Neural progenitor cell (in vitro differentiated cells): ENCODE measurements around the gene ABO. TPM values are rescaled to one million over a fixed set of nuclear protein-coding genes. Genes with fewer than 3 reads are reported as not detected.

Source experiments
- DNase-seq: peaks from one replicate; pipeline ENCODE4 v3.0.0-alpha.2; 2016; ENCODE audit warnings: low spot score
- H2AFZ ChIP-seq: fragments of 200-600 bp; sonication (generic); replicated peaks from 2 replicates; pipeline ENCODE4 v1.6.1; 2016; ENCODE audit warnings: antibody characterized with exemption
- H3F3A ChIP-seq: fragments of 200-600 bp; sonication (generic); 2 replicates; pipeline ENCODE4 v1.6.1; 2016; ENCODE audit warnings: antibody characterized with exemption, low read depth
- H3K27ac ChIP-seq: fragments of 200-600 bp; sonication (generic); 2 replicates; pipeline ENCODE4 v1.5.1; 2016; ENCODE audit warnings: mild to moderate bottlenecking
- H3K27me3 ChIP-seq: fragments of 200-600 bp; sonication (generic); 2 replicates; pipeline ENCODE4 v1.6.1; 2016; ENCODE audit warnings: mild to moderate bottlenecking, moderate library complexity
- H3K36me3 ChIP-seq: fragments of 200-600 bp; sonication (generic); 2 replicates; pipeline ENCODE4 v1.5.1; 2016
- H3K4me1 ChIP-seq: fragments of 200-600 bp; sonication (generic); 2 replicates; pipeline ENCODE4 v1.6.1; 2016; ENCODE audit warnings: mixed run types
- H3K4me2 ChIP-seq: fragments of 200-600 bp; sonication (generic); 2 replicates; pipeline ENCODE4 v1.6.1; 2016
- H3K4me3 ChIP-seq: fragments of 200-600 bp; sonication (generic); 2 replicates; pipeline ENCODE4 v1.5.1; 2016
- H3K79me2 ChIP-seq: fragments of 200-600 bp; sonication (generic); 2 replicates; pipeline ENCODE4 v1.6.1; 2016; ENCODE audit warnings: low read depth
- H3K9ac ChIP-seq: fragments of 200-600 bp; sonication (generic); 2 replicates; pipeline ENCODE4 v1.6.1; 2016
- H3K9me3 ChIP-seq: fragments of 200-600 bp; sonication (generic); 2 replicates; pipeline ENCODE4 v1.5.1; 2016; ENCODE audit warnings: low read depth
- H4K20me1 ChIP-seq: fragments of 200-600 bp; sonication (generic); 2 replicates; pipeline ENCODE4 v1.6.1; 2016; ENCODE audit warnings: low read depth
- H3K27ac Mint-ChIP-seq: 3 replicates; pipeline ENCODE4 v1.8.0; 2021; ENCODE audit warnings: mixed read lengths
- H3K27me3 Mint-ChIP-seq: 2 replicates; pipeline ENCODE4 v1.8.0; 2022; ENCODE audit warnings: low read depth, mild to moderate bottlenecking, inconsistent platforms, moderate library complexity, mixed read lengths; ENCODE audit not compliant: insufficient read depth
- H3K36me3 Mint-ChIP-seq: 3 replicates; pipeline ENCODE4 v1.8.0; 2021; ENCODE audit warnings: mixed read lengths
- H3K4me1 Mint-ChIP-seq: 3 replicates; pipeline ENCODE4 v1.8.0; 2021; ENCODE audit warnings: mixed read lengths
- H3K4me3 Mint-ChIP-seq: 3 replicates; pipeline ENCODE4 v1.8.0; 2021; ENCODE audit warnings: mild to moderate bottlenecking, moderate library complexity, mixed read lengths
- H3K9me3 Mint-ChIP-seq: 3 replicates; pipeline ENCODE4 v1.8.0; 2020; ENCODE audit warnings: mixed read lengths
- EZH2 ChIP-seq: fragments of 200-600 bp; sonication (generic); IDR thresholded peaks from 2 replicates; pipeline ENCODE4 v1.6.1; 2017; ENCODE audit warnings: antibody characterized with exemption, mild to moderate bottlenecking, moderate library complexity
- EZH2phosphoT487 ChIP-seq: fragments of 200-600 bp; sonication (generic); IDR thresholded peaks from 2 replicates; pipeline ENCODE4 v1.6.1; 2017; ENCODE audit warnings: antibody characterized with exemption
- total RNA-seq: library from RNA; depleted of rRNA; stranded (reverse); fragments of >200 nt; gene quantifications from 2 replicates; pipeline ENCODE4 v1.2.3, GENCODE V29; 2015; ENCODE audit warnings: low replicate concordance
- TF ChIP-seq, protein P1 (sequence below): fragments of 200-600 bp; sonication (generic); IDR thresholded peaks from 2 replicates; pipeline ENCODE4 v1.5.1; 2017; ENCODE audit warnings: antibody characterized with exemption, mild to moderate bottlenecking

ABO gene
- total RNA-seq, 1 donor from 2014 or later = not detected

DNA sequence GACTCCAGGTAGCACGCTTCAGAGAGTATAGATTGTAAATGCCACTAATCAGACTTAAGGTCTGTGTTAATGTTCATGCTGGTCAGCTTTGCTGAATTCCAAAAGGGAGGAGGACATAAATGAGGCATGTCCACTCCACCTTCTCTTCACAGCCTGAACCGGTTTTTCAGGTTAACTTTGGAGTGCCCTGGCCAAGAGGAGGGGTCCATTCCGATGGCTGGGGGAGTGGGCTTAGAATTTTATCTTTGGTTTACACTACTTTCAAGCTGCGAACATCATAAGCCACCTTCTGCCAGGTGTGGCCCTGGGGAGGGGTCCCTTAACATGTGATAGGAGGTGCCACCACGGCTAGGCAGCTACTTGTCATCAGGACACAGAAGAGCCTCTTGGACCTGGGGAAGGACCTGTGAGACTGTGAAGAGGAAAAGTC, 24.2 kb downstream of the ABO start:
- Mint-ChIP-seq H3K27me3 (peaks cover 6% of the 10 kb centered on the region), H3K4me3 (no peak overlapping the region), H3K27ac (no peak overlapping the region), H3K4me1 (peaks cover 3% of the 10 kb centered on the region), H3K9me3 (no peaks in the 10 kb centered on the region), H3K36me3 (no peaks in the 10 kb centered on the region)
- H3K36me3 ChIP-seq = no peaks in the 10 kb centered on the region
- H3K27me3 ChIP-seq = peaks cover 7% of the 10 kb centered on the region
- H3K4me1 ChIP-seq = peaks cover 10% of the 10 kb centered on the region
- no peak overlapping the region for H3K4me3 ChIP-seq
- no peak overlapping the region for H2AFZ ChIP-seq
- no peaks in the 10 kb centered on the region for H3F3A ChIP-seq
- no peaks in the 10 kb centered on the region for H3K9me3 ChIP-seq
- no peak overlapping the region for H3K27ac ChIP-seq
- no peak overlapping the region for H3K9ac ChIP-seq
- no peaks in the 10 kb centered on the region for H3K79me2 ChIP-seq
- TF ChIP-seq EZH2phosphoT487 (no peak), EZH2 (no peak)
- TF ChIP-seq, protein P1, sequence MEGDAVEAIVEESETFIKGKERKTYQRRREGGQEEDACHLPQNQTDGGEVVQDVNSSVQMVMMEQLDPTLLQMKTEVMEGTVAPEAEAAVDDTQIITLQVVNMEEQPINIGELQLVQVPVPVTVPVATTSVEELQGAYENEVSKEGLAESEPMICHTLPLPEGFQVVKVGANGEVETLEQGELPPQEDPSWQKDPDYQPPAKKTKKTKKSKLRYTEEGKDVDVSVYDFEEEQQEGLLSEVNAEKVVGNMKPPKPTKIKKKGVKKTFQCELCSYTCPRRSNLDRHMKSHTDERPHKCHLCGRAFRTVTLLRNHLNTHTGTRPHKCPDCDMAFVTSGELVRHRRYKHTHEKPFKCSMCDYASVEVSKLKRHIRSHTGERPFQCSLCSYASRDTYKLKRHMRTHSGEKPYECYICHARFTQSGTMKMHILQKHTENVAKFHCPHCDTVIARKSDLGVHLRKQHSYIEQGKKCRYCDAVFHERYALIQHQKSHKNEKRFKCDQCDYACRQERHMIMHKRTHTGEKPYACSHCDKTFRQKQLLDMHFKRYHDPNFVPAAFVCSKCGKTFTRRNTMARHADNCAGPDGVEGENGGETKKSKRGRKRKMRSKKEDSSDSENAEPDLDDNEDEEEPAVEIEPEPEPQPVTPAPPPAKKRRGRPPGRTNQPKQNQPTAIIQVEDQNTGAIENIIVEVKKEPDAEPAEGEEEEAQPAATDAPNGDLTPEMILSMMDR = no peak
- no peak overlapping the region for H3K4me2 ChIP-seq
- no peaks in the 10 kb centered on the region for H4K20me1 ChIP-seq
- DNase-seq = no peak

DNA sequence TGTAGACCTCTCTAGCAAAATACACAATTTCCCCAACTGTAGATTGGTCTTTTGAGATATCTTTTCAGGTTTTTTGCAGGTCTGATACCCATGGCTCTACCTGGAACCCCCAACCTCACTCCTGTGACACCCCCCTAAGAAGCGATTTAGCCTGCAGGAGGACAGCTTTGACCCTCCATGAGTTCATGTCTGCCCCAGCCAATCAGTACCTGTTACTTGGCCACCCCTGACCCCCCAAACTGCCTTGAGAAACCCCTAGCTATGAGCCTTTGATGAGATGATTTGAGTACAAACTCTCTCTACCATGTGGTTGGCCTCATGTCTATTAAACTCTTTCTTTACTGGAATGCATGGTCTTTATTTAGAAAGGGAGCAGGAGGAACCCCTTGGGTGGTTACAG, 25.7 kb downstream of the ABO start:
- Mint-ChIP-seq H3K4me1 (peaks cover 3% of the 10 kb centered on the region), H3K9me3 (no peaks in the 10 kb centered on the region), H3K4me3 (no peak overlapping the region), H3K27me3 (peaks cover 6% of the 10 kb centered on the region), H3K27ac (no peak overlapping the region), H3K36me3 (no peaks in the 10 kb centered on the region)
- no peaks in the 10 kb centered on the region for H3K79me2 ChIP-seq
- H3K27me3 ChIP-seq = peaks cover 22% of the 10 kb centered on the region
- H3K4me2 ChIP-seq = no peak overlapping the region
- H3K9ac ChIP-seq = no peak overlapping the region
- no peak for TF ChIP-seq EZH2
- TF ChIP-seq EZH2phosphoT487 = no peak
- TF ChIP-seq, protein P1 = no peak
- H3F3A ChIP-seq = no peaks in the 10 kb centered on the region
- no peak overlapping the region for H3K4me3 ChIP-seq
- no peak for DNase-seq
- H2AFZ ChIP-seq = no peak overlapping the region
- no peaks in the 10 kb centered on the region for H4K20me1 ChIP-seq
- H3K9me3 ChIP-seq = no peaks in the 10 kb centered on the region
- no peak overlapping the region for H3K27ac ChIP-seq
- H3K36me3 ChIP-seq = no peaks in the 10 kb centered on the region
- peaks cover 13% of the 10 kb centered on the region for H3K4me1 ChIP-seq

DNA sequence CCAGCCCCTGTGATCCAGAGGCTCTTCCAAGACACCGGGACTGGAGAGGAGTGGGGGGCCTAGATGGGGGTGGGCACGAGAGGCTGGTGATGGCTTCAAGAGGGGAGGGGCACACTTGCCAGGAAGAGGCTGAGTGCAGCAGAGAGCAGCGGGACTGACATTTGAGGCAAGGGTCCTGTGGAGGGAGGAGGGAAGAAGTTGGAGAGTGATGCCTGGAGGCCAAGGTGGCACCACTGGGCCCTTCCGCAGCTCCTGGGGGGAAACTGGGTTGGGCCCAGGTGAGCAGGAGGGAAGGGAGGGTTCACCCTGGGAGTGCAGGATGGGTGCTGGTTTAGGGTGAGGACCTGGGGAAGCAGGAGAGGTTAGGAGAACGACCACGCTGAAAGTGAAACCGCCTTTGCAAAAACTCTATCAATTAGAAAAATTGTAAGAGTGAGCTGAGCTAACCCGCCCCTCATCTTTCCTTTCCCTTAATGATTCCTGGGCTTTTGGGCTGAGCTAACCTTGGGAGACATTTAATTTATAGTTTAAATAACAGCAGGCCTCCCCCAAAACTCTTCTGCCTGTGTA, 26.2 kb downstream of the ABO start:
- no peaks in the 10 kb centered on the region for H3K36me3 ChIP-seq
- no peaks in the 10 kb centered on the region for H3K9me3 Mint-ChIP-seq
- no peak overlapping the region for H3K4me3 ChIP-seq
- H3F3A ChIP-seq = no peaks in the 10 kb centered on the region
- DNase-seq = no peak
- H4K20me1 ChIP-seq = no peaks in the 10 kb centered on the region
- H3K4me2 ChIP-seq = no peak overlapping the region
- H3K27me3 Mint-ChIP-seq = peaks cover 6% of the 10 kb centered on the region
- H3K4me3 Mint-ChIP-seq = no peak overlapping the region
- H3K27ac ChIP-seq = no peak overlapping the region
- H3K36me3 Mint-ChIP-seq = no peaks in the 10 kb centered on the region
- H3K4me1 ChIP-seq = peaks cover 13% of the 10 kb centered on the region
- H3K4me1 Mint-ChIP-seq = peaks cover 3% of the 10 kb centered on the region
- H2AFZ ChIP-seq = no peak overlapping the region
- H3K9ac ChIP-seq = no peak overlapping the region
- no peaks in the 10 kb centered on the region for H3K9me3 ChIP-seq
- no peak overlapping the region for H3K27ac Mint-ChIP-seq
- H3K27me3 ChIP-seq = peaks cover 26% of the 10 kb centered on the region
- TF ChIP-seq, protein P1 = no peak
- TF ChIP-seq EZH2 (no peak), EZH2phosphoT487 (no peak)
- no peaks in the 10 kb centered on the region for H3K79me2 ChIP-seq
